ENCODE measurements around the gene S100A11. TPM values are rescaled to one million over a fixed set of nuclear protein-coding genes. Genes with fewer than 3 reads are reported as not detected.
"Not testable (repeated sequence)": the region's sequence is repeated elsewhere in the genome, so short reads cannot be mapped to it uniquely, and the experiment has no call there.

S100A11 gene
- total RNA-seq: 100 to 1,000 TPM; 257 to 262 TPM
- polyA plus RNA-seq: 554 TPM

DNA sequence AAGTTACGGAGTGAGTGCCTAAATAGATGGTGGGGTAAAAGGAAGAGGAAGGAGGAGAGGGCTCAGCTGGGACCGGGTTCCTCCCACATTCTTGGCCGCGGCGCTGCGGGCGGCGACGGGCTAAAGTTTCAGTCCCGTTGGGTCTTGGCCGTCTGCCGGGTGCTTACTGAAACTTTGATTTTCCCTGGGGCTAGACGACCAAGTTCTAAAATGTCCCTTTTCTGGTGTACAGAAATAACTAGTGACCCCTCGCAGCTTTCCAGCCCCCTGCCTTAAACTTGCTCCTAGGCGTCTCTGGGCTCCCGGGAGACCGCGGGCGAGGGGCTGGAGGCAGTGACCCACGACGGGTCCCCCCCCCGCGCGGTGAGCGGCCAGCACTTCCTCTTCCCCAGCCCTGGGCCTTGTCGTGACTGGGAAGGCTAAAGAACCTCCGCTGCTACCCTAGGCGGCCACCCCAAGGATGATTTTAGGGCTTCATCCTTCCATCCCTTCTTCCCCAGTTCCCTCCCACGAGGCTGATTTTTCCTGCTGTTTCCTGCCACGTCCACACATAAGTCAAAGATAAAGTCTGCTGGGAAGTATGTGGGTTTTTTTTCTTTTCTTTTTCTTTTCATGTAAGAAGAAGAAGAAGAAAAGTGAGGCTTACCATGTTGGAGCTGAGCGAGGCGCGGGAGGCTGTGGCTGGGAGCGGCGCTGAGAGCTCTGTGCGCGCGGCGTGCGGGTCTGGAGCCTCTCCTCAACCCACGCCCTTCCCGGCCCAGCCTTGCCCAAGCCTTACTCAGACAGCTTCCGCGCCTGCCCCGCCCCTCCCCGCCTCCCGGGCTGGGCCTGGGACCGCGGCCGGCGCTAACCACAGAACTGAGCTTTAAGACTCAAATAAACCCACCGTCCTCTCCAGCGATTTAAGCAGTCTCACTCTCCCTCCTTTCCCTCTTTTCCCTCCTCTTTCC lies at the start of gene S100A11:
S100A11 (minus strand) TSS at position 738 of the 950 bp plus-strand sequence; CDS start at position 649, 89 bp downstream.
- H3K36me3 ChIP-seq (ENCODE audit: insufficient read depth, low read length): peaks cover 24% of the 10 kb centered on the region
- Mint-ChIP-seq H3K36me3 (peaks cover 10 to 44% (median 16%) of the 10 kb centered on the region in 3 donors), H3K27ac (peak within 1 kb of the TSS; percentile 94 to 100 (median 98)), H3K4me1 (peaks cover 39 to 53% (median 44%) of the 10 kb centered on the region in 3 donors), H3K9me3 (no peaks in the 10 kb centered on the region), H3K27me3 (no peaks in the 10 kb centered on the region), H3K4me3 (peak within 1 kb of the TSS; percentile 93 to 99 (median 96))
- H3K4me1 ChIP-seq (ENCODE audit: insufficient read depth, low read length): peaks cover 37% of the 10 kb centered on the region
- peak within 1 kb of the TSS; percentile 79 for H3K27ac ChIP-seq (ENCODE audit: low read depth, low read length)
- peak within 1 kb of the TSS; percentile 51 for H3K4me3 ChIP-seq (ENCODE audit: low read length)
- no peaks in the 10 kb centered on the region for H3K27me3 ChIP-seq (ENCODE audit: insufficient read depth, low read length, poor library complexity, severe bottlenecking)
- no peaks in the 10 kb centered on the region for H3K9me3 ChIP-seq (ENCODE audit: low read length)
- POLR2A ChIA-PET: interaction anchor here (1.0 to 3.6 kb wide), 5 partner anchors 9 to 422 kb away, joined by 3 to 33 read pairs (median 4); no protein-coding TSS in a partner anchor
- DNase-seq: peak; percentile 25 to 75 (median 52)
- CTCF ChIA-PET: interaction anchor here (0.8 to 4.4 kb wide), 9 partner anchors 8 to 423 kb away, joined by 3 to 50 read pairs (median 4); no protein-coding TSS in a partner anchor

DNA sequence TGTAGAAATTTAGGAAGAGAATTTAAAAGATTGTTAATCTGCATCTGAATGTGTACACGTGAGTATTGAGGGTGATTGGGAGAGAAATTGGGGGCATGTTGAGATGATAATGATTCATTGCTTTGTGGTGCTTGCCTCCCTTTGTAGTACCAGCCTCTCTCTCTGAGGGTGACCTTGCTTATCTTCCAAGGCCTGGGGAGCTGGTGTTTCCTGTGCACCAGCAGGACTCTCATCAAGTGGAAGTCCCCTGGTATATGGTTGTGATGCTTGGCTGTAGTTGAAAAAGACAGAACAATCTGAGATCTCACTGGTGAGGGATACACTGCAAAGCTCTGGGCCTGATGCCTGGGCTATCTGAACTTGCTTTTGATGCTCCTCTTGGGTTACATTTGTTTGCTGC lies 48.0 kb upstream of the S100A11 start:
- H3K9me3 Mint-ChIP-seq: no peaks in the 10 kb centered on the region
- Histone ChIP-seq H3K27ac (ENCODE audit: low read depth, low read length) (no peak overlapping the region), H3K9me3 (ENCODE audit: low read length) (no peaks in the 10 kb centered on the region), H3K27me3 (ENCODE audit: insufficient read depth, low read length, poor library complexity, severe bottlenecking) (peaks cover 5% of the 10 kb centered on the region), H3K4me1 (ENCODE audit: insufficient read depth, low read length) (no peaks in the 10 kb centered on the region), H3K36me3 (ENCODE audit: insufficient read depth, low read length) (no peaks in the 10 kb centered on the region), H3K4me3 (ENCODE audit: low read length) (no peak overlapping the region)
- H3K27ac Mint-ChIP-seq: no peak overlapping the region
- no peak for DNase-seq
- ChIA-PET POLR2A (no interaction called here), CTCF (no interaction called here)
- H3K36me3 Mint-ChIP-seq: no peaks in the 10 kb centered on the region
- no peaks in the 10 kb centered on the region for H3K4me1 Mint-ChIP-seq
- peaks cover 2 to 9% of the 10 kb centered on the region in 2 donors for H3K27me3 Mint-ChIP-seq
- no peak overlapping the region for H3K4me3 Mint-ChIP-seq

DNA sequence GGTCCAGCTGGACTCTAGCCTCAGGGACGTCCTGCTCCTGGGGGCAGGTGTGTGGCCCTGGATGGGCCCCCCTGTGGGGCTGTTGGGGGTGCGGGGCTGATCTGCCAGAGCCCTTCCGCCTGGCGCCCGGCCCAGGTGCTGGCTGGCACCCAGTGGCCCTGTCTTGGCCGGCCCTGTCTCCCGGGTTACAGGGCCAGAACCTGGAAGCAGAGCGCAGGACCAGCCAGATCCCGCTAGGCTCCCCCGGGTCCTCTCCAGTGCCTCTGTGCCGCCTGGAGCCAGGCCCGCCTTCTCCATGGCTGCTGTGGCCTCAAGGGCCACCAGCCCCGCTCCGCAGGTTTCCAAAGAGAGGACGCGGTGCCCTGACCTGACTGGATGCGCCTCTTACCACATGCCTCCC lies 44.2 kb upstream of the S100A11 start:
- H3K27ac Mint-ChIP-seq; CTCF ChIA-PET; H3K4me1 ChIP-seq (ENCODE audit: insufficient read depth, low read length): not testable (repeated sequence)

DNA sequence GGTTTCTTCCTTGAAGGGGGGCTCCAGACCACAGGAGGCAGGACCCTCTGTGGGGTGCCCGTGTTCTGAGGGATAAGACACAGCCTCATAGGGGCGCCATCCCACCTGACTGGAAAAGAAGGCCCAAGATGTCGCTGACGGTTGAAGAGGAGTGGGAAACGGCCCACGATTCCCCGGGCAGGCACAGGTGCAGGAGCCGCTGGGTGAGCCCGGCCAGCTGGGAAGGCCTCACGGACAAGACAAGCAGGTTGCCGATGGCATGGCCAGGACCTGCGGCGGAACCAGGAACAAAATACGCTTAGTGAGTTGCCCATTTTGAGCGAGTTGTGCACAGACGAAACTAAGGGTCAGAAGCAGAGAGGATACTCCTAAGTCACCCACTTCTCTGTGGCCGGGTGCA lies 43.7 kb upstream of the S100A11 start:
- H3K27ac Mint-ChIP-seq; H3K27me3 ChIP-seq (ENCODE audit: insufficient read depth, low read length, poor library complexity, severe bottlenecking); H3K9me3 Mint-ChIP-seq; H3K27ac ChIP-seq (ENCODE audit: low read depth, low read length); H3K4me1 Mint-ChIP-seq; H3K36me3 ChIP-seq (ENCODE audit: insufficient read depth, low read length); H3K36me3 Mint-ChIP-seq; H3K4me3 ChIP-seq (ENCODE audit: low read length); H3K9me3 ChIP-seq (ENCODE audit: low read length); POLR2A ChIA-PET; H3K4me3 Mint-ChIP-seq; CTCF ChIA-PET; H3K4me1 ChIP-seq (ENCODE audit: insufficient read depth, low read length); DNase-seq: not testable (repeated sequence)
- H3K27me3 Mint-ChIP-seq: peaks cover 7 to 22% of the 10 kb centered on the region in 2 donors

More for the DNA sequence above, 44.2 kb upstream of the S100A11 start:
- DNase-seq; H3K36me3 ChIP-seq (ENCODE audit: insufficient read depth, low read length); POLR2A ChIA-PET; H3K4me3 ChIP-seq (ENCODE audit: low read length); H3K4me3 Mint-ChIP-seq; H3K27me3 ChIP-seq (ENCODE audit: insufficient read depth, low read length, poor library complexity, severe bottlenecking); H3K9me3 Mint-ChIP-seq; H3K36me3 Mint-ChIP-seq; H3K4me1 Mint-ChIP-seq; H3K9me3 ChIP-seq (ENCODE audit: low read length); H3K27ac ChIP-seq (ENCODE audit: low read depth, low read length): not testable (repeated sequence)
- peaks cover 7 to 21% of the 10 kb centered on the region in 2 donors for H3K27me3 Mint-ChIP-seq

DNA sequence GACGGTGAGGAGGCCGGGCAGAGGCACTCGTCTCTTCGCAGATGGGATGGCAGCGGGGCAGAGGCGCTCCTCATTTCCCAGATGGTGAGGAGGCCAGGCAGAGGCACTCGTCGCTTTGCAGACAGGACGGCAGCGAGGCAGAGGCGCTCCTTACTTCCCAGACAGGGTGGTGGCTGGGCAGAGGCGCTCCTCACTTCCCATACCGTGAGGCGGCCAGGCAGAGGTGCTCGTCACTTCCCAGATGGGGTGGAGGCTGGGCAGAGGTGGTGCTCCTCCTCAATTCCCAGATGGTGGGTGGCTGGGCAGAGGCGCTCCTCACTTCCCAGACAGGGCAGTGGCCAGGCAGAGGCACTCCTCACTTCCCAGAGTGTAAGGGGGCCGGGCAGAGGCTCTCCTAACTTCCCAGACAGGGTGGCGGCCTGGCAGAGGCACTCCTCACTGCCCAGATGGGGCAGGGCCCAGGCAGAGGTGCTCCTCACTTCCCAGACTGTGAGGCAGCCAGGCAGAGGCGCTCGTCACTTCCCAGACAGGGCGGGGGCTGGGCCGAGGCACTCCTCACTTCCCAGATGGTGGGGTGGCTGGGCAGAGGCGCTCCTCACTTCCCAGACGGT lies 42.1 kb upstream of the S100A11 start:
- POLR2A ChIA-PET: no interaction called here

DNA sequence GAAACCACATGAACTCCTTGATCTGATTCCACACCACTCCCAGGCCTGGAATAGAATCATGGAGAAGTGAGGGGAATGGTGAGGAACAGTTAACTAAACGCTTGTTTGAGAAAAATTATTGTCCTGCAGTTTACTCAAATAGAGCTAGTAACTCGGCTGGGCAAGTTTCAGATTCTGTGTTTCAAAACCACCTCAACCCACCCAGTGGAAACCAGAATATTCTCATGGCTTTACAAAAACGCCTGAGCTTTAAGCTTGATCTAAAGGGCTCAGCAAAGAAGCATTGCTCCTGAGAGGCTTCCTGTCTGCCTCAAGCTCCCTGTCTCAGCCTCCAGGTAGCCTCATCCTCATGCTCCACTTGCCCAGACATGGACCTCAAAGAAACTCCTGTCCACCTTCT lies 35.5 kb upstream of the S100A11 start:
- ChIA-PET CTCF (no interaction called here), POLR2A (no interaction called here)
- H3K27ac Mint-ChIP-seq: no peak overlapping the region

More for the DNA sequence above, 42.1 kb upstream of the S100A11 start:
- no peaks in the 10 kb centered on the region for H3K36me3 ChIP-seq (ENCODE audit: insufficient read depth, low read length)
- H3K4me3 ChIP-seq (ENCODE audit: low read length): no peak overlapping the region
- H3K9me3 ChIP-seq (ENCODE audit: low read length): no peaks in the 10 kb centered on the region
- H3K36me3 Mint-ChIP-seq: no peaks in the 10 kb centered on the region
- H3K27me3 ChIP-seq (ENCODE audit: insufficient read depth, low read length, poor library complexity, severe bottlenecking): no peaks in the 10 kb centered on the region
- H3K4me1 Mint-ChIP-seq: no peaks in the 10 kb centered on the region
- H3K4me3 Mint-ChIP-seq: no peak overlapping the region
- peaks cover 7 to 26% of the 10 kb centered on the region in 2 donors for H3K27me3 Mint-ChIP-seq
- CTCF ChIA-PET: no interaction called here
- H3K4me1 ChIP-seq (ENCODE audit: insufficient read depth, low read length): no peaks in the 10 kb centered on the region
- DNase-seq: no peak
- H3K27ac Mint-ChIP-seq: no peak overlapping the region
- H3K27ac ChIP-seq (ENCODE audit: low read depth, low read length): no peak overlapping the region
- H3K9me3 Mint-ChIP-seq: no peaks in the 10 kb centered on the region

DNA sequence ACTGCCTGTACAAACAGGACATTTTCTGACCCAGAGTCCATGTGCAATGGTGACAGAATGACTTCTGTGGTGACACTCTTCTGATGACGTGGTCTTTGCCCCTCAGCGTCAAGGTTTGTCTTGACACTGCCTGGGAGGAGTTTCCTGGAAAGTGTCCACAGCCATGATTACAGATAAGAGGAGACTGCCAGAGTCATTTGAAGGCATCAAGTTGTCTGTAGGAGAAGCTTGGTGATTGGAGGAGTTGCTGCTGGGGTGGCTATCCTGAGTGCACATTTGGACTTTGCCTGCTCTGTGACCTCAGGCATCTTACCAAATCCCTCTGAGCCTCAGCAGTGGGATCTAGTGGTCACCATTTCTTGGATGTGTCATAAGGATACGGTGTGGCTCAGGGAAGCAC lies 34.3 kb upstream of the S100A11 start:
- no peaks in the 10 kb centered on the region for H3K36me3 Mint-ChIP-seq
- Histone ChIP-seq H3K4me3 (ENCODE audit: low read length) (no peak overlapping the region), H3K36me3 (ENCODE audit: insufficient read depth, low read length) (no peaks in the 10 kb centered on the region), H3K4me1 (ENCODE audit: insufficient read depth, low read length) (no peaks in the 10 kb centered on the region), H3K9me3 (ENCODE audit: low read length) (no peaks in the 10 kb centered on the region), H3K27ac (ENCODE audit: low read depth, low read length) (no peak overlapping the region), H3K27me3 (ENCODE audit: insufficient read depth, low read length, poor library complexity, severe bottlenecking) (no peaks in the 10 kb centered on the region)
- POLR2A ChIA-PET: no interaction called here
- CTCF ChIA-PET: no interaction called here
- DNase-seq: no peak
- peaks cover 0 to 2% (median 0%) of the 10 kb centered on the region in 5 donors for H3K9me3 Mint-ChIP-seq
- H3K27ac Mint-ChIP-seq: no peak overlapping the region
- H3K27me3 Mint-ChIP-seq: peaks cover 16 to 69% of the 10 kb centered on the region in 2 donors
- H3K4me3 Mint-ChIP-seq: no peak overlapping the region
- no peaks in the 10 kb centered on the region for H3K4me1 Mint-ChIP-seq

More for the DNA sequence above, 35.5 kb upstream of the S100A11 start:
- no peaks in the 10 kb centered on the region for H3K4me1 ChIP-seq (ENCODE audit: insufficient read depth, low read length)
- Mint-ChIP-seq H3K36me3 (no peaks in the 10 kb centered on the region), H3K9me3 (peaks cover 0 to 2% (median 0%) of the 10 kb centered on the region in 5 donors), H3K27me3 (peaks cover 19 to 68% of the 10 kb centered on the region in 2 donors), H3K4me1 (no peaks in the 10 kb centered on the region), H3K4me3 (no peak overlapping the region)
- no peaks in the 10 kb centered on the region for H3K36me3 ChIP-seq (ENCODE audit: insufficient read depth, low read length)
- no peak overlapping the region for H3K27ac ChIP-seq (ENCODE audit: low read depth, low read length)
- no peak overlapping the region for H3K4me3 ChIP-seq (ENCODE audit: low read length)
- no peaks in the 10 kb centered on the region for H3K27me3 ChIP-seq (ENCODE audit: insufficient read depth, low read length, poor library complexity, severe bottlenecking)
- DNase-seq: no peak
- H3K9me3 ChIP-seq (ENCODE audit: low read length): no peaks in the 10 kb centered on the region

DNA sequence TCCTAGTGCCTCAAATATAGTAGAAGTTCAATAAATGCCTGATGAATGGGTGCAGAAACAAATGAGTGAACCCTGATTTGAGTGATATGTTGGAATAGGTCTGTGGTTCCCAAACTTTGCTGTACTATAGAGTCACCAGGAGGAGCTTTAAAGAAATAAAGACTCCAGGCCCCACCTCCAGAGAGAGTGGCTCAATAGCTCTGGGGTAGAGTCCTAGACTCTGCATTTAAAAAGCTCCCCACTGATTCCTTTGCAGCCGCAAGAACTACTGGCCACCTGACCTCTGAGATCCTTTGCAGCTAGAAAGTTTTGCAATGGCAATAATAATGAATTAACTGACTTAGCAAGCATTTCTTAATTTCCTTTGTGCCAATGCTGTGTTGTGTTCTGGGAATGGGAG lies 31.1 kb upstream of the S100A11 start:
- peaks cover 0 to 1% (median 0%) of the 10 kb centered on the region in 3 donors for H3K36me3 Mint-ChIP-seq
- peaks cover 20 to 71% of the 10 kb centered on the region in 2 donors for H3K27me3 Mint-ChIP-seq
- Histone ChIP-seq H3K4me3 (ENCODE audit: low read length) (no peak overlapping the region), H3K4me1 (ENCODE audit: insufficient read depth, low read length) (no peaks in the 10 kb centered on the region), H3K27me3 (ENCODE audit: insufficient read depth, low read length, poor library complexity, severe bottlenecking) (no peaks in the 10 kb centered on the region), H3K9me3 (ENCODE audit: low read length) (no peaks in the 10 kb centered on the region), H3K27ac (ENCODE audit: low read depth, low read length) (no peak overlapping the region), H3K36me3 (ENCODE audit: insufficient read depth, low read length) (no peaks in the 10 kb centered on the region)
- H3K4me3 Mint-ChIP-seq: no peak overlapping the region
- H3K4me1 Mint-ChIP-seq: no peaks in the 10 kb centered on the region
- peaks cover 0 to 2% (median 0%) of the 10 kb centered on the region in 5 donors for H3K9me3 Mint-ChIP-seq
- ChIA-PET POLR2A (no interaction called here), CTCF (no interaction called here)
- no peak overlapping the region for H3K27ac Mint-ChIP-seq
- DNase-seq: no peak
